Dermis blood vessel endothelial cell (primary cell): ENCODE measurements around the gene MAP2K4. TPM values are rescaled to one million over a fixed set of nuclear protein-coding genes. Genes with fewer than 3 reads are reported as not detected.
"Not testable (repeated sequence)": the region's sequence is repeated elsewhere in the genome, so short reads cannot be mapped to it uniquely, and the experiment has no call there.

Experiments
- DNase-seq: peaks from one replicate; pipeline ENCODE4 v3.0.0; 2010
- total RNA-seq: library from RNA; depleted of rRNA; stranded (reverse); fragments of >200 nt; gene quantifications from 2 replicates; pipeline ENCODE4 v1.2.3, GENCODE V29; 2014

MAP2K4 gene
- total RNA-seq, 1 donor from 2014 or later = 28.1 TPM

- DNase-seq = no peak
These were observed 73.7 kb downstream of the MAP2K4 start for GRCh38 chr17:12094336-12094735.

- DNase-seq = no peak
These were observed 74.8 kb downstream of the MAP2K4 start for GRCh38 chr17:12095522-12095921.

GRCh38 chr17:12097326-12097725 lies 76.6 kb downstream of the MAP2K4 start:
- peak; percentile 59 for DNase-seq

GRCh38 chr17:12098568-12098967 lies 77.9 kb downstream of the MAP2K4 start:
- DNase-seq = no peak

GRCh38 chr17:12099412-12099811 lies 78.7 kb downstream of the MAP2K4 start:
- DNase-seq = no peak

- no peak for DNase-seq
These were observed 84.2 kb downstream of the MAP2K4 start for GRCh38 chr17:12104831-12105230.

- DNase-seq = peak; percentile 71
These were observed 87.2 kb downstream of the MAP2K4 start for GRCh38 chr17:12107905-12108304.

GRCh38 chr17:12110906-12111305 lies 90.2 kb downstream of the MAP2K4 start:
- DNase-seq = no peak

- DNase-seq = no peak
These were observed 92.5 kb downstream of the MAP2K4 start for GRCh38 chr17:12113156-12113555.

GRCh38 chr17:12114686-12115418 lies 94.2 kb downstream of the MAP2K4 start:
- DNase-seq = no peak

- no peak for DNase-seq
These were observed 95.5 kb downstream of the MAP2K4 start for GRCh38 chr17:12116143-12116542.

- no peak for DNase-seq
These were observed 97.9 kb downstream of the MAP2K4 start for GRCh38 chr17:12118617-12119016.

GRCh38 chr17:12122075-12122474 lies 101.4 kb downstream of the MAP2K4 start:
- DNase-seq = no peak

- DNase-seq = no peak
These were observed 106.5 kb downstream of the MAP2K4 start for GRCh38 chr17:12127177-12127576.

- DNase-seq = no peak
These were observed 107.0 kb downstream of the MAP2K4 start for GRCh38 chr17:12127667-12128066.

GRCh38 chr17:12128946-12129345 lies 108.3 kb downstream of the MAP2K4 start:
- no peak for DNase-seq

GRCh38 chr17:12133183-12133582 lies 112.5 kb downstream of the MAP2K4 start:
- DNase-seq = no peak

GRCh38 chr17:12134101-12134500 lies 113.4 kb downstream of the MAP2K4 start:
- no peak for DNase-seq

- no peak for DNase-seq
These were observed 113.9 kb downstream of the MAP2K4 start for GRCh38 chr17:12134587-12134986.

GRCh38 chr17:12136243-12136642 lies 115.6 kb downstream of the MAP2K4 start:
- DNase-seq = no peak

GRCh38 chr17:12136646-12137045 lies 116.0 kb downstream of the MAP2K4 start:
- DNase-seq = no peak

- no peak for DNase-seq
These were observed 117.2 kb downstream of the MAP2K4 start for GRCh38 chr17:12137859-12138258.

GRCh38 chr17:12140685-12141084 lies 120.0 kb downstream of the MAP2K4 start:
- no peak for DNase-seq

GRCh38 chr17:12162187-12162586 lies 141.5 kb downstream of the MAP2K4 start:
- not testable (repeated sequence) for DNase-seq

- DNase-seq = no peak
These were observed 143.4 kb downstream of the MAP2K4 start for GRCh38 chr17:12164085-12164484.
